Heart left ventricle (tissue), 16 donors: ENCODE data around the gene PTPRJ. TPM values are rescaled to one million over a fixed set of nuclear protein-coding genes. Genes with fewer than 3 reads are reported as not detected.

Experiments used
- ATAC-seq, 4 donors: fragments of 200-7000 bp; cut with Tn5 transposase; one replicate each; pipeline ENCODE4 v1.9.1; 2020 to 2022; ENCODE audit warnings: moderate library complexity in 4 of 4, mild to moderate bottlenecking in 3 of 4, moderate number of reproducible peaks in 1 of 4
- DNase-seq, 5 donors: peaks; one replicate each; pipeline ENCODE4 v3.0.0-alpha.2; 2020
- H3K27ac ChIP-seq, 12 donors: fragments of 200-600 bp; sonication (generic) in 4 of 12; one replicate each; pipeline versions ENCODE4 v1.5.0 to v1.8.0; 2016 to 2022; ENCODE audit warnings: mild to moderate bottlenecking in 2 of 12
- H3K27me3 ChIP-seq, 9 donors: fragments of 200-600 bp; sonication (generic) in 2 of 9; one replicate each; pipeline versions ENCODE4 v1.5.1 to v1.8.0; 2016 to 2022; ENCODE audit warnings: mild to moderate bottlenecking in 3 of 9
- H3K36me3 ChIP-seq, 9 donors: fragments of 200-600 bp; sonication (generic) in 2 of 9; one replicate each; pipeline versions ENCODE4 v1.5.0 to v1.8.0; 2018 to 2022; ENCODE audit warnings: mild to moderate bottlenecking in 2 of 9
- H3K4me1 ChIP-seq, 12 donors: fragments of 200-600 bp; sonication (generic) in 4 of 12; one replicate each; pipeline versions ENCODE4 v1.5.0 to v1.8.0; 2016 to 2022; ENCODE audit warnings: mild to moderate bottlenecking in 3 of 12
- H3K4me3 ChIP-seq, 12 donors: fragments of 200-600 bp; sonication (generic) in 4 of 12; one replicate each; pipeline versions ENCODE4 v1.5.0 to v1.8.0; 2017 to 2022; ENCODE audit warnings: mild to moderate bottlenecking in 9 of 12, moderate library complexity in 4 of 12
- H3K9me3 ChIP-seq, 12 donors: fragments of 200-600 bp; sonication (generic) in 4 of 12; one replicate each; pipeline versions ENCODE4 v1.5.0 to v1.8.0; 2016 to 2022; ENCODE audit warnings: mild to moderate bottlenecking in 1 of 12
- CTCF ChIP-seq, 12 donors: fragments of 200-600 bp; sonication (generic) in 4 of 12; IDR thresholded peaks; one replicate each; pipeline versions ENCODE4 v1.5.0 to v1.8.0; 2018 to 2022; ENCODE audit warnings: antibody characterized with exemption in 12 of 12, mild to moderate bottlenecking in 5 of 12
- POLR2A ChIP-seq, 2 donors: fragments of 450-650 bp; IDR thresholded peaks; one replicate each; pipeline ENCODE4 v1.6.1; 2017; ENCODE audit warnings: antibody characterized with exemption in 2 of 2, mild to moderate bottlenecking in 2 of 2, moderate library complexity in 2 of 2
- WGBS, 4 donors: extraction: QIAGEN DNeasy Blood & Tissue Kit in 2 of 4; methylation state at CpG; one replicate each; pipeline versions ENCODE4 v1.1.5 to v1.1.7; 2013 to 2018; 5-methylcytosine and 5-hydroxymethylcytosine counted together
- intact Hi-C, 10 donors: fragments of 100-400 bp; cut with DNase I; formaldehyde crosslinking; loops; one replicate each; pipeline versions ENCODE4 v1.11.1 to v1.14.2; 2022
- polyA plus RNA-seq, 2 donors: library from polyadenylated mRNA; stranded (reverse); fragments of 200-250 nt; gene quantifications; one replicate each; pipeline ENCODE4 v1.2.3, GENCODE V29; 2013
- total RNA-seq, 9 donors: library from RNA; depleted of rRNA in 2 of 9; stranded (reverse); fragments of >200 nt in 2 of 9; fragmentation: NEBNext Ultra II Directional in 3 of 9; extraction: Animal tissue kit (Norgen Biotek cat#: 25700) in 3 of 9; gene quantifications; one replicate each; pipeline versions ENCODE4 v1.1.0 to v1.2.4, GENCODE V29; 2016 to 2023
- donor health status: ischemic (EF 13 %, LVEDD 7.1; RV severe dilation, severe dysfunction).
- donor health status: healthy with polysubstance abuse.
- donor health status: DM: no; HTN: yes; CAD: no.
- donor health status: DM: no; HTN: no; CAD: no.
- donor health status: ischemic (EF 25% LVEDD 6.9; RV normal size, moderate dysfunction).
- donor health status: ischemic (EF 25% LVEDD 5.7; RV mildly dilated, moderate dysfunction).
- donor health status: healthy.
- donor health status: DM: yes; HTN: yes; CAD: no.
- donor health status: ischemic (EF 35%, LVEDD 5.7; RV mildly dilated, moderate dysfunction).
- donor health status: nonischemic (EF 11% LVEDD 7.7; RV severe dilation, severe dysfunction).
- donor health status: DM: yes; HTN: yes; CAD: no.
- donor health status: PGD.
- donor health status: ischemic (EF 29% LVEDD 5.4; RV normal size, mild dysfunction).
- donor health status: nonischemic (EF 23%, LVEDD 6.1; RV moderate dilation, normal function).

PTPRJ gene
- total and polyA plus RNA-seq, 11 donors, result 1.2 to 39.0 (median 6.3) TPM

GRCh38 chr11:48154151-48154550 is 173.8 kb downstream of the PTPRJ start:
- Histone ChIP-seq H3K4me3 (no peak overlapping the region), H3K27me3 (no peaks in the 10 kb centered on the region), H3K4me1 (no peaks in the 10 kb centered on the region), H3K36me3 (peaks cover 0 to 83% (median 16%) of the 10 kb centered on the region in 9 donors), H3K27ac (no peak overlapping the region), H3K9me3 (peaks cover 0 to 19% (median 0%) of the 10 kb centered on the region in 12 donors)
- no peak for TF ChIP-seq CTCF (IDR thresholded peaks at IDR 0.05)
- TF ChIP-seq POLR2A (IDR thresholded peaks at IDR 0.05), result no peak
- no peak for ATAC-seq
- no peak for DNase-seq
- WGBS, 4 donors, result 75 to 88% (median 77%) methylated on average over 3 of the region's 3 CpGs
- intact Hi-C loops, result no loop called here

GRCh38 chr11:48161951-48162884 is 181.9 kb downstream of the PTPRJ start:
- H3K4me3 ChIP-seq, result no peak overlapping the region
- ATAC-seq (no peak), DNase-seq (no peak)
- peaks cover 0 to 2% (median 0%) of the 10 kb centered on the region in 12 donors for H3K4me1 ChIP-seq
- H3K27ac ChIP-seq, result no peak overlapping the region
- peaks cover 0 to 88% (median 5%) of the 10 kb centered on the region in 9 donors for H3K36me3 ChIP-seq
- intact Hi-C loops, result no loop called here
- TF ChIP-seq POLR2A (IDR thresholded peaks at IDR 0.05) (no peak), CTCF (IDR thresholded peaks at IDR 0.05) (no peak)
- no peaks in the 10 kb centered on the region for H3K9me3 ChIP-seq
- H3K27me3 ChIP-seq, result no peaks in the 10 kb centered on the region
- WGBS, 4 donors, result 60 to 69% (median 63%) methylated on average over 6 of the region's 6 CpGs

- H3K27ac ChIP-seq, result no peak overlapping the region
- peaks cover 0 to 9% (median 0%) of the 10 kb centered on the region in 12 donors for H3K4me1 ChIP-seq
- no peak for TF ChIP-seq CTCF (IDR thresholded peaks at IDR 0.05)
- no peak for TF ChIP-seq POLR2A (IDR thresholded peaks at IDR 0.05)
- DNase-seq, result no peak
- peaks cover 0 to 88% (median 5%) of the 10 kb centered on the region in 9 donors for H3K36me3 ChIP-seq
- ATAC-seq, result no peak
- 58 to 81% (median 64%) methylated on average over 1 of the region's 1 CpG for WGBS, 4 donors
- H3K4me3 ChIP-seq, result no peak overlapping the region
- no peaks in the 10 kb centered on the region for H3K27me3 ChIP-seq
- intact Hi-C loops, result no loop called here
- H3K9me3 ChIP-seq, result no peaks in the 10 kb centered on the region
These were observed 182.5 kb downstream of the PTPRJ start for GRCh38 chr11:48162885-48163268.

- H3K36me3 ChIP-seq, result peaks cover 0 to 88% (median 5%) of the 10 kb centered on the region in 9 donors
- no peak overlapping the region for H3K4me3 ChIP-seq
- H3K27ac ChIP-seq, result no peak overlapping the region
- H3K4me1 ChIP-seq, result peaks cover 0 to 15% (median 0%) of the 10 kb centered on the region in 12 donors
- 92 to 98% (median 95%) methylated on average over 12 of the region's 12 CpGs for WGBS, 4 donors
- TF ChIP-seq CTCF (IDR thresholded peaks at IDR 0.05) (no peak), POLR2A (IDR thresholded peaks at IDR 0.05) (no peak)
- H3K27me3 ChIP-seq, result no peaks in the 10 kb centered on the region
- intact Hi-C loops, result no loop called here
- DNase-seq (no peak), ATAC-seq (no peak)
- H3K9me3 ChIP-seq, result no peaks in the 10 kb centered on the region
These were observed 183.2 kb downstream of the PTPRJ start for GRCh38 chr11:48163360-48164100.
